ENCODE measurements around the gene HAUS5.

The HAUS5 gene

GRCh38 chr19:35669974-35670373 lies 57.4 kb downstream of the HAUS5 start:
- DNase-seq (ENCODE audit: low read depth in 1 of 2, low spot score in 1 of 2) = no peak

DNA sequence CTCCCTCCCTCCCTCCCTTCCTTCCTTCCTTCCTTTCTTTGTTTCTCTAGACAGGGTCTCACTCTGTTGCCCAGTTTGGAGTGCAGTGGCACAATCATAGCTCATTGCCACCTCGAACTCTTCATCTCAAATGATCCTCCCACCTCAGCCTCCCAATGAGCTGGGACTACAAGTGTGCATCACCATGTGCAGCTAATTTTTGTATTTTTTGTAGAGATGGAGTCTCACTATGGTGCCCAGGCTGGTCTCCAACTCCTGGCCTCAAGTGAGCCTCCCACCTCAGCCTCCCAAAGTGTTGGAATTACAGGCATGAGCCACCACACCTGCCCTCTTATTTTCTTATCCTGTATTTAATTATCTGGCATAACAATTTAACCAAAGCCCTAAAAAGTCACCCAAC lies 58.2 kb downstream of the HAUS5 start:
- no peak for DNase-seq (ENCODE audit: low read depth in 1 of 2, low spot score in 1 of 2)

DNA sequence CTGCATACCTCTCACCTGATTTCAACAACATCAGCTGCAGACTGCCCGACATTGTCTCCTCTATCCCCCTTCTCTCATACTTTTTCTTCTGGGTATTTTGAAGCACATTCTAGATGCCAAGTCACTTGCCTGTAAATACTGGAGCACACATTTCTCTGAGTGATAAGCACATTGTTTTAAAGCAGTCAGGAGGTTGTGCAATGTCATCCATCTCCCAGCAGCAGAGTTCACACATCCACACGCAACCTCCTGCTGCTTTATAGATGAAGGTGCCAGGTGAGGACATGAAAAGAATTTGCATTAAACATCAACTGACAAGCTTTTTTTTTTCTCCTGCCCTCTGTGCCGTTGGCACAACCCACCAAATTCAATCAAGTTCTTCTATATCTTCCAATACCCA lies 59.3 kb downstream of the HAUS5 start:
- DNase-seq (ENCODE audit: low read depth in 1 of 2, low spot score in 1 of 2) = no peak

DNA sequence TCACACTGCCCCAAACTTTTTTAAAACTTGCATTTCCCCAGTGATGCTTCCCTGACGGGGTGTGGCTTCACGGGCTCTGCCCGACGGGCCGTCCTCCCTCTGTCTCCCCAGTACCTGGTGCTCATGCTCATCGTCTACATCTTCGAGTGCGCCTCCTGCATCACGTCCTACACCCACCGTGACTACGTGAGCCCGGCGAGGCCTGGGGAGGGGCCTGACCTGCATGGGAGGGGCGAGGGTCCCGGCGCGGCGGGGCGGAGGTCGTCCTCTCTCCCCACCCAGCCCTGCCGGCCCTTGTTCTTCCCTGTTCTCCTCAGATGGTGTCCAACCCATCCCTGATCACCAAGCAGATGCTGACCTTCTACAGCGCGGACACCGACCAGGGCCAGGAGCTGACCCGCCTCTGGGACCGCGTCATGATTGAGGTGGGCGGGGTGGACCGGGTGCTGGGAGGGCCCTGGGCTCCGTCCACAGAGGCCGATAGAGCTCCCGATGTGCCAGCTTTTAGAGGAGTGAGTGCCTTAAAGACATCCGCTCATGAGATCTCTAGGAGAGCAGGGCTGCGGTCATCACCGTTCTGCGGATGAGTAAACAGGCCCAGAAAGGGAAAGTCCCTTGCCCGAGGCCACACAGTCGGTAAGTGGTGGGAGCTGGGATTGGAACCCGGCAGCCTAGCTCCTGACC lies 60.7 kb downstream of the HAUS5 start:
- DNase-seq (ENCODE audit: low read depth in 1 of 2, low spot score in 1 of 2) = peak; percentile 21 to 22
